ENCODE data around the gene RPL3. TPM values are rescaled to one million over a fixed set of nuclear protein-coding genes. Genes with fewer than 3 reads are reported as not detected.
"Not testable (repeated sequence)": the region's sequence is repeated elsewhere in the genome, so short reads cannot be mapped to it uniquely, and the experiment has no call there.

Gene RPL3
- 2,372 and 2,695 TPM in 2 replicates for total RNA-seq (2014; rRNA removed; shearing (Covaris generic))
- polyA plus RNA-seq (2015; cell fraction: cytosol; rRNA removed) = 3,293 and 3,906 TPM in 2 replicates
- 1,939 and 2,171 TPM in 2 replicates for polyA plus RNA-seq (2015; cell fraction: nucleus; rRNA removed)

- DNase-seq (ENCODE audit: low read depth) = peak; percentile 98
These were observed at the start of gene RPL3 for GRCh38 chr22:39319284-39320022. RPL3 (minus strand) TSS chr22:39319623; CDS start chr22:39319597, 26 bp downstream.

- no peak for DNase-seq (ENCODE audit: low read depth)
These were observed 49.8 kb upstream of the RPL3 start for GRCh38 chr22:39369186-39369585.

GRCh38 chr22:39368461-39368911 is 49.1 kb upstream of the RPL3 start:
- no peak for DNase-seq (ENCODE audit: low read depth)

GRCh38 chr22:39367035-39367434 is 47.6 kb upstream of the RPL3 start:
- no peak for DNase-seq (ENCODE audit: low read depth)

GRCh38 chr22:39365492-39365780 is 46.0 kb upstream of the RPL3 start:
- DNase-seq (ENCODE audit: low read depth) = no peak

- DNase-seq (ENCODE audit: low read depth) = no peak
These were observed 45.5 kb upstream of the RPL3 start for GRCh38 chr22:39364714-39365491.

- no peak for DNase-seq (ENCODE audit: low read depth)
These were observed 44.5 kb upstream of the RPL3 start for GRCh38 chr22:39363751-39364515.

- DNase-seq (ENCODE audit: low read depth) = no peak
These were observed 43.5 kb upstream of the RPL3 start for GRCh38 chr22:39362932-39363331.

- DNase-seq (ENCODE audit: low read depth) = no peak
These were observed 42.8 kb upstream of the RPL3 start for GRCh38 chr22:39362271-39362670.

- DNase-seq (ENCODE audit: low read depth) = no peak
These were observed 42.1 kb upstream of the RPL3 start for GRCh38 chr22:39361496-39361895.

GRCh38 chr22:39360674-39361413 is 41.4 kb upstream of the RPL3 start:
- DNase-seq (ENCODE audit: low read depth) = no peak

GRCh38 chr22:39360242-39360641 is 40.8 kb upstream of the RPL3 start:
- DNase-seq (ENCODE audit: low read depth) = no peak

GRCh38 chr22:39359659-39360195 is 40.3 kb upstream of the RPL3 start:
- DNase-seq (ENCODE audit: low read depth) = no peak

- DNase-seq (ENCODE audit: low read depth) = not testable (repeated sequence)
These were observed 38.8 kb upstream of the RPL3 start for GRCh38 chr22:39358197-39358596.

- DNase-seq (ENCODE audit: low read depth) = not testable (repeated sequence)
These were observed 38.0 kb upstream of the RPL3 start for GRCh38 chr22:39357110-39358108.

GRCh38 chr22:39356464-39356863 is 37.0 kb upstream of the RPL3 start:
- DNase-seq (ENCODE audit: low read depth) = no peak

- not testable (repeated sequence) for DNase-seq (ENCODE audit: low read depth)
These were observed 36.4 kb upstream of the RPL3 start for GRCh38 chr22:39355805-39356204.

GRCh38 chr22:39355080-39355479 is 35.7 kb upstream of the RPL3 start:
- DNase-seq (ENCODE audit: low read depth) = no peak

- no peak for DNase-seq (ENCODE audit: low read depth)
These were observed 33.9 kb upstream of the RPL3 start for GRCh38 chr22:39353346-39353745.

Data from HT1080 (cell line).